Esophagus mucosa (tissue), 1 donor: ENCODE data around the gene P2RX6. TPM values are rescaled to one million over a fixed set of nuclear protein-coding genes. Genes with fewer than 3 reads are reported as not detected.
"Not testable (repeated sequence)": the region's sequence is repeated elsewhere in the genome, so short reads cannot be mapped to it uniquely, and the experiment has no call there.

Source experiments
- ATAC-seq: fragments of 200-7000 bp; cut with Tn5 transposase; one replicate; pipeline ENCODE4 v1.9.1; 2020
- total RNA-seq: library from RNA; stranded (reverse); gene quantifications from one replicate; pipeline ENCODE4 v1.2.4, GENCODE V29; 2023
- donor health status: DM: yes; HTN: yes; CAD: no.

Gene P2RX6
- total RNA-seq, 1 donor from 2014 or later, result 0.64 TPM

GRCh38 chr22:21033895-21034294 lies 18.9 kb downstream of the P2RX6 start:
- no peak for ATAC-seq

- no peak for ATAC-seq
Observed at GRCh38 chr22:21034989-21035388, 20.0 kb downstream of the P2RX6 start.

GRCh38 chr22:21038405-21038804 lies 23.4 kb downstream of the P2RX6 start:
- ATAC-seq, result no peak

GRCh38 chr22:21039158-21039557 lies 24.2 kb downstream of the P2RX6 start:
- not testable (repeated sequence) for ATAC-seq

- no peak for ATAC-seq
Observed at GRCh38 chr22:21041937-21042336, 27.0 kb downstream of the P2RX6 start.

- ATAC-seq, result peak; percentile 78
Observed at GRCh38 chr22:21042978-21043859, 28.3 kb downstream of the P2RX6 start.

GRCh38 chr22:21043860-21044535 lies 29.0 kb downstream of the P2RX6 start:
- no peak for ATAC-seq

GRCh38 chr22:21044931-21045584 lies 30.1 kb downstream of the P2RX6 start:
- peak; percentile 48 for ATAC-seq

- peak; percentile 75 for ATAC-seq
Observed at GRCh38 chr22:21045585-21046294, 30.8 kb downstream of the P2RX6 start, which contains the start of gene LRRC74B. Gene LRRC74B, plus strand, starts transcription at chr22:21045946. Its CDS starts 41 bp downstream, at chr22:21045987.

GRCh38 chr22:21047035-21047661 lies 32.2 kb downstream of the P2RX6 start:
- no peak for ATAC-seq

- ATAC-seq, result no peak
Observed at GRCh38 chr22:21047730-21048129, 32.8 kb downstream of the P2RX6 start.

- not testable (repeated sequence) for ATAC-seq
Observed at GRCh38 chr22:21048448-21048847, 33.5 kb downstream of the P2RX6 start.

- ATAC-seq, result not testable (repeated sequence)
Observed at GRCh38 chr22:21048965-21049364, 34.0 kb downstream of the P2RX6 start.

- ATAC-seq, result no peak
Observed at GRCh38 chr22:21051145-21051830, 36.3 kb downstream of the P2RX6 start.

- ATAC-seq, result no peak
Observed at GRCh38 chr22:21051831-21052400, 37.0 kb downstream of the P2RX6 start.

- ATAC-seq, result no peak
Observed at GRCh38 chr22:21052715-21053459, 37.9 kb downstream of the P2RX6 start.

- no peak for ATAC-seq
Observed at GRCh38 chr22:21054046-21054713, 39.2 kb downstream of the P2RX6 start.

- peak; percentile 16 for ATAC-seq
Observed at GRCh38 chr22:21054714-21055563, 40.0 kb downstream of the P2RX6 start.

GRCh38 chr22:21055564-21055834 lies 40.5 kb downstream of the P2RX6 start:
- no peak for ATAC-seq
